Measurements from ENCODE around the gene DNAH2. TPM values are rescaled to one million over a fixed set of nuclear protein-coding genes. Genes with fewer than 3 reads are reported as not detected.
A peak's percentile ranks its signal among the peaks of the same experiment; 100 is the strongest.

Gene DNAH2
- total and polyA plus RNA-seq, 10 donors, result 0.02 to 1.1 (median 0.13) TPM; not detected in 1

DNA sequence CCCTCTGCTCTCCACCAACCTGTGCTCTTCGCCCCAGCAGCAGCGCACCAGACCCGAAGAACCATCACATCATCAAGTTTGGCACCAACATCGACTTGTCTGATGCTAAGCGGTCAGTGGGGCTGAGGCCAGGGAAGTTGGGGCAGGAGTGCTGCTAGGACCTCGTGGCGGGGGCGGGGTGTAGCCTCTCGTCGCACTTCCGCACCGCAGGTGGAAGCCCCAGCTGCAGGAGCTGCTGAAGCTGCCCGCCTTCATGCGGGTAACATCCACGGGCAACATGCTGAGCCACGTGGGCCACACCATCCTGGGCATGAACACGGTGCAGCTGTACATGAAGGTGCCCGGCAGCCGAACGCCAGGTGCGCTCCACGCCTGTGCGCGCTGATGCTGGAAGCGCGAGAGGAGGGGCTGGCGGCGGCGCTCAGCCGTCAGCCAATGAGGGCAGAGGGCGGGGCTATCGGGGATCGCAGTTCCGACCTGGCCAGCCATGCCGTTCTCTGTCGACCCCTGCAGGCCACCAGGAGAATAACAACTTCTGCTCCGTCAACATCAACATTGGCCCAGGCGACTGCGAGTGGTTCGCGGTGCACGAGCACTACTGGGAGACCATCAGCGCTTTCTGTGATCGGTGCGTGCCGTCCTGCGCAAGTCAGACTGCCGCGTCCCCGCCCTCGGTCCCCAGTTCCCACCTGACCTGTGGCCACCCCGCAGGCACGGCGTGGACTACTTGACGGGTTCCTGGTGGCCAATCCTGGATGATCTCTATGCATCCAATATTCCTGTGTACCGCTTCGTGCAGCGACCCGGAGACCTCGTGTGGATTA is 134.1 kb downstream of the DNAH2 start:
- peaks cover 3 to 95% (median 72%) of the 10 kb centered on the region in 6 donors for H3K36me3 ChIP-seq
- DNase-seq, result peak; percentile 98

DNA sequence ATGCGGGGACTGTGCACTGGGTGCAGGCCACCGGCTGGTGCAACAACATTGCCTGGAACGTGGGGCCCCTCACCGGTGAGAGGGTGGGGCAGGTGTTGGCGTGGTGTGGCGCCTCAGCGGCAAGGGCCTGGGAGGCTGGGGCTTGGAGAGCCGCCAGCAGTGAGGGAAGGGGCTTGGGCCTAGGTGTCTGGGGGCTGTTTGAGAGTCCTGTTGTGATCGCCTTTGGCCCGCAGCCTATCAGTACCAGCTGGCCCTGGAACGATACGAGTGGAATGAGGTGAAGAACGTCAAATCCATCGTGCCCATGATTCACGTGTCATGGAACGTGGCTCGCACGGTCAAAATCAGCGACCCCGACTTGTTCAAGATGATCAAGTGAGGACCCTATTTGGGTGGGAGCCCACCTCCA is 134.7 kb downstream of the DNAH2 start:
- TF ChIP-seq POLR2A (IDR thresholded peaks at IDR 0.05) (no peak), POLR2AphosphoS5 (IDR thresholded peaks at IDR 0.05) (no peak)
- TF ChIP-seq, protein P1, sequence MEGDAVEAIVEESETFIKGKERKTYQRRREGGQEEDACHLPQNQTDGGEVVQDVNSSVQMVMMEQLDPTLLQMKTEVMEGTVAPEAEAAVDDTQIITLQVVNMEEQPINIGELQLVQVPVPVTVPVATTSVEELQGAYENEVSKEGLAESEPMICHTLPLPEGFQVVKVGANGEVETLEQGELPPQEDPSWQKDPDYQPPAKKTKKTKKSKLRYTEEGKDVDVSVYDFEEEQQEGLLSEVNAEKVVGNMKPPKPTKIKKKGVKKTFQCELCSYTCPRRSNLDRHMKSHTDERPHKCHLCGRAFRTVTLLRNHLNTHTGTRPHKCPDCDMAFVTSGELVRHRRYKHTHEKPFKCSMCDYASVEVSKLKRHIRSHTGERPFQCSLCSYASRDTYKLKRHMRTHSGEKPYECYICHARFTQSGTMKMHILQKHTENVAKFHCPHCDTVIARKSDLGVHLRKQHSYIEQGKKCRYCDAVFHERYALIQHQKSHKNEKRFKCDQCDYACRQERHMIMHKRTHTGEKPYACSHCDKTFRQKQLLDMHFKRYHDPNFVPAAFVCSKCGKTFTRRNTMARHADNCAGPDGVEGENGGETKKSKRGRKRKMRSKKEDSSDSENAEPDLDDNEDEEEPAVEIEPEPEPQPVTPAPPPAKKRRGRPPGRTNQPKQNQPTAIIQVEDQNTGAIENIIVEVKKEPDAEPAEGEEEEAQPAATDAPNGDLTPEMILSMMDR (IDR thresholded peaks at IDR 0.05 in 8 of 11, conservative IDR thresholded peaks at IDR 0.05 in 3 of 11), result no peak
- Histone ChIP-seq H3K4me1 (peaks cover 30 to 94% (median 48%) of the 10 kb centered on the region in 6 donors), H3K27ac (peak overlapping the region in 7 of 8 donors; percentile 0 to 79 (median 59)), H3K27me3 (replicated peaks in 1 of 7) (no peaks in the 10 kb centered on the region), H3K9me3 (no peaks in the 10 kb centered on the region), H3K36me3 (peaks cover 3 to 89% (median 67%) of the 10 kb centered on the region in 6 donors), H3K4me3 (peak overlapping the region in 1 of 8 donors; percentile 67)
- DNase-seq, result no peak
- intact Hi-C loops (cut with DNase I; ENCODE audit: low total_unique reads), result no loop called here
- 81 to 91% (median 84%) methylated on average over 16 to 20 of the region's 20 CpGs for WGBS, 5 donors

More for the DNA sequence above, 134.1 kb downstream of the DNAH2 start:
- 22 to 33% (median 25%) methylated on average over 26 to 60 of the region's 60 CpGs for WGBS, 5 donors
- H3K9me3 ChIP-seq, result no peaks in the 10 kb centered on the region
- intact Hi-C loops (cut with DNase I; ENCODE audit: low total_unique reads), result no loop called here
- TF ChIP-seq POLR2A (IDR thresholded peaks at IDR 0.05), result peak in 1 of 3 donors; percentile 58
- TF ChIP-seq POLR2AphosphoS5 (IDR thresholded peaks at IDR 0.05), result peak; percentile 89 to 94 (median 92)
- TF ChIP-seq, protein P1 (IDR thresholded peaks at IDR 0.05 in 8 of 11, conservative IDR thresholded peaks at IDR 0.05 in 3 of 11), result peak; percentile 91 to 99 (median 97)
- no peaks in the 10 kb centered on the region for H3K27me3 ChIP-seq (replicated peaks in 1 of 7)
- peak overlapping the region in 7 of 8 donors; percentile 19 to 67 (median 36) for H3K4me3 ChIP-seq
- peak overlapping the region in 7 of 8 donors; percentile 22 to 79 (median 59) for H3K27ac ChIP-seq
- H3K4me1 ChIP-seq, result peaks cover 27 to 94% (median 45%) of the 10 kb centered on the region in 6 donors

DNA sequence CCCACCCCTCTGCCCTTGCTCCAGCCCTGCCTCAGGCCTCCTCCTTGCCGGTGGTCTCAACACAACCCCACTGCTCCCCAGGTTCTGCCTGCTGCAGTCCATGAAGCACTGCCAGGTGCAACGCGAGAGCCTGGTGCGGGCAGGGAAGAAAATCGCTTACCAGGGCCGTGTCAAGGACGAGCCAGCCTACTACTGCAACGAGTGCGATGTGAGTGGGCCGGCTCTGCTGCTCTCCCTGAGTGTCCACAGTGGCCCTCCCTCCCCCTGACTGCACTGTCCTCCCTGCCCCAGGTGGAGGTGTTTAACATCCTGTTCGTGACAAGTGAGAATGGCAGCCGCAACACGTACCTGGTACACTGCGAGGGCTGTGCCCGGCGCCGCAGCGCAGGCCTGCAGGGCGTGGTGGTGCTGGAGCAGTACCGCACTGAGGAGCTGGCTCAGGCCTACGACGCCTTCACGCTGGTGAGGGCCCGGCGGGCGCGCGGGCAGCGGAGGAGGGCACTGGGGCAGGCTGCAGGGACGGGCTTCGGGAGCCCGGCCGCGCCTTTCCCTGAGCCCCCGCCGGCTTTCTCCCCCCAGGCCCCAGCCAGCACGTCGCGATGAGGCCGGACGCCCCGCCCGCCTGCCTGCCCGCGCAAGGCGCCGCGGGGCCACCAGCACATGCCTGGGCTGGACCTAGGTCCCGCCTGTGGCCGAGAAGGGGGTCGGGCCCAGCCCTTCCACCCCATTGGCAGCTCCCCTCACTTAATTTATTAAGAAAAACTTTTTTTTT is 135.6 kb downstream of the DNAH2 start:
- intact Hi-C loops (cut with DNase I; ENCODE audit: low total_unique reads), result no loop called here

More for the DNA sequence above, 135.6 kb downstream of the DNAH2 start:
- H3K27ac ChIP-seq, result peak overlapping the region in 3 of 8 donors; percentile 38 to 67 (median 61)
- H3K36me3 ChIP-seq, result peaks cover 3 to 81% (median 60%) of the 10 kb centered on the region in 6 donors
- no peak overlapping the region for H3K4me3 ChIP-seq
- TF ChIP-seq, protein P1 (IDR thresholded peaks at IDR 0.05 in 8 of 11, conservative IDR thresholded peaks at IDR 0.05 in 3 of 11), result peak in 1 of 11 experiments; percentile 7
- TF ChIP-seq POLR2AphosphoS5 (IDR thresholded peaks at IDR 0.05), result peak; percentile 26 to 72 (median 41)
- TF ChIP-seq POLR2A (IDR thresholded peaks at IDR 0.05), result no peak
- H3K9me3 ChIP-seq, result no peaks in the 10 kb centered on the region
- 89 to 94% (median 91%) methylated on average over 31 to 51 of the region's 51 CpGs for WGBS, 5 donors
- peaks cover 30 to 92% (median 51%) of the 10 kb centered on the region in 6 donors for H3K4me1 ChIP-seq
- H3K27me3 ChIP-seq (replicated peaks in 1 of 7), result no peaks in the 10 kb centered on the region
- DNase-seq, result peak; percentile 85
